Gastroesophageal sphincter (tissue), 4 donors: ENCODE measurements around the gene HYAL4. TPM values are rescaled to one million over a fixed set of nuclear protein-coding genes. Genes with fewer than 3 reads are reported as not detected.
"Not testable (repeated sequence)": the region's sequence is repeated elsewhere in the genome, so short reads cannot be mapped to it uniquely, and the experiment has no call there.

Source experiments
- ATAC-seq: fragments of 150-250 bp; one replicate; pipeline ENCODE4 v1.9.1; 2016; ENCODE audit warnings: mild to moderate bottlenecking, moderate library complexity
- H3K27ac ChIP-seq, 4 donors: fragments of 200-600 bp; sonication (generic) in 3 of 4; 1 replicate in 3 of 4; 2 replicates in 1 of 4; pipeline ENCODE4 v1.5.1; 2016 to 2019
- H3K27me3 ChIP-seq: fragments of 200-600 bp; sonication (generic); one replicate; pipeline ENCODE4 v1.5.1; 2019
- H3K36me3 ChIP-seq, 2 donors: fragments of 200-600 bp; sonication (generic); one replicate each; pipeline ENCODE4 v1.5.1; 2019; ENCODE audit warnings: control low read depth in 1 of 2
- H3K4me1 ChIP-seq, 3 donors: fragments of 200-600 bp; sonication (generic); 1 replicate in 2 of 3; 2 replicates in 1 of 3; pipeline ENCODE4 v1.5.1; 2016 to 2019; ENCODE audit warnings: control low read depth in 2 of 3
- H3K4me3 ChIP-seq, 2 donors: fragments of 200-600 bp; sonication (generic); one replicate each; pipeline ENCODE4 v1.5.1; 2019; ENCODE audit warnings: mild to moderate bottlenecking in 1 of 2, moderate library complexity in 1 of 2
- H3K9me3 ChIP-seq, 3 donors: fragments of 200-600 bp; sonication (generic); one replicate each; pipeline ENCODE4 v1.5.1; 2017 to 2019; ENCODE audit warnings: control low read depth in 2 of 3
- CTCF ChIP-seq, 4 experiments: fragments of 200-600 bp in 2 of 4; fragments of 450-650 bp in 2 of 4; sonication (generic) in 1 of 4; IDR thresholded peaks; one replicate each; pipeline ENCODE4 v1.5.1; 2017 to 2019; ENCODE audit warnings: antibody characterized with exemption in 4 of 4, mild to moderate bottlenecking in 2 of 4, moderate library complexity in 2 of 4
- EP300 ChIP-seq: sonication (generic); formaldehyde crosslinking; IDR thresholded peaks from one replicate; pipeline ENCODE4 v1.6.1; 2017; ENCODE audit warnings: antibody characterized with exemption, mild to moderate bottlenecking
- POLR2A ChIP-seq, 2 donors: fragments of 450-650 bp; IDR thresholded peaks; one replicate each; pipeline ENCODE4 v1.6.1; 2017; ENCODE audit warnings: antibody characterized with exemption in 2 of 2, mild to moderate bottlenecking in 2 of 2, moderate library complexity in 1 of 2
- POLR2AphosphoS5 ChIP-seq: sonication (generic); formaldehyde crosslinking; IDR thresholded peaks from one replicate; pipeline ENCODE4 v1.6.1; 2017; ENCODE audit warnings: antibody characterized with exemption
- WGBS, 2 donors: methylation state at CpG; one replicate each; pipeline ENCODE4 v1.1.5; 2018; ENCODE audit warnings: low coverage in 1 of 2; 5-methylcytosine and 5-hydroxymethylcytosine counted together
- total RNA-seq, 4 donors: library from RNA; depleted of rRNA; stranded (reverse); fragments of >200 nt; gene quantifications; one replicate each; pipeline ENCODE4 v1.1.0, GENCODE V29; 2016

The HYAL4 gene
- total RNA-seq, 4 donors from 2014 or later: not detected

GRCh38 chr7:123816916-123817315 lies 28.1 kb upstream of the HYAL4 start:
- no peak overlapping the region for H3K4me3 ChIP-seq
- TF ChIP-seq POLR2AphosphoS5: no peak
- no peak for TF ChIP-seq POLR2A (IDR thresholded peaks at IDR 0.05)
- no peak for TF ChIP-seq EP300
- no peak for TF ChIP-seq CTCF (IDR thresholded peaks at IDR 0.05)
- no peaks in the 10 kb centered on the region for H3K27me3 ChIP-seq
- H3K4me1 ChIP-seq: no peaks in the 10 kb centered on the region
- H3K9me3 ChIP-seq: no peaks in the 10 kb centered on the region
- no peak for ATAC-seq
- H3K27ac ChIP-seq: no peak overlapping the region
- WGBS, 2 donors: 76 to 83% methylated on average over 3 of the region's 3 CpGs
- no peaks in the 10 kb centered on the region for H3K36me3 ChIP-seq

DNA sequence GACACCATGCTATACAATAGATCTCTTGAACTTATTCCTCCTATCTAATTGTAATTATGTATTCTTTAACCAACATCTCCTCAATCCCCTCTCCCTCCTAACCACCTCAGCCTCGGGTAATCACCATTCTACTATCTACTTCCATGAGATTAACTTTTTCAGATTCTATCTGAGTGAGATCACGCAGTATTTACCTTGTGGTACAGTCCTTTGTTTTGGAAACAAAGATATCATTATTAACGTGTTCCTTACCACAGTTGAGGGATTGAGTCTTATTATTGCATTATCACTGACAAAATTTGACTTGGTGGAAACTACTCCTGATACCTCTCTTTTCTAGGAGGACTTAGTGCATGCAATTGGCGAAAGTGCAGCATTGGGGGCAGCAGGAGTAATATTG lies 26.0 kb upstream of the HYAL4 start:
- WGBS, 2 donors: 61% methylated on average over 4 of the region's 4 CpGs

DNA sequence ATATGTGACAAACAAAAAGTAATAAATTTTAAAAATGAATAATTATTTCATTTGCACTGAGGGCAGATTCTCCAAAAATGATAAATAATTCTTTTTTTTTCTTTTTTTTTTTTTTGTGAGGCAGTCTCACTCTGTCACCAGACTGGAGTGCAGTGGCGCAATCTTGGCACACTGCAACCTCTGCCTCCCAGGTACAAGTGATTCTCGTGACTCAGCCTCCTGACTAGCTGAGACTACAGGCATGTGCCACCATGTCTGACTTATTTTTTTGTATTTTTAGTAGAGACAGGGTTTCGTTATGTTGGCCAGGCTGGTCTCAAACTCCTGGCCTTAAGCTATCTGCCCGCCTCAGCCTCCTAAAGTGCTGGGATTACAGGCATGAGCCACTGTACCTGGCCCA lies 25.2 kb upstream of the HYAL4 start:
- not testable (repeated sequence) for H3K27me3 ChIP-seq, H3K36me3 ChIP-seq, ATAC-seq, H3K27ac ChIP-seq, H3K4me3 ChIP-seq, H3K4me1 ChIP-seq, H3K9me3 ChIP-seq
- 82 to 85% methylated on average over 3 of the region's 4 CpGs for WGBS, 2 donors

More for the DNA sequence above, 26.0 kb upstream of the HYAL4 start:
- H3K27ac ChIP-seq: no peak overlapping the region
- H3K27me3 ChIP-seq: no peaks in the 10 kb centered on the region
- no peaks in the 10 kb centered on the region for H3K4me1 ChIP-seq
- ATAC-seq: no peak
- TF ChIP-seq POLR2AphosphoS5: no peak
- TF ChIP-seq CTCF (IDR thresholded peaks at IDR 0.05): no peak
- no peak for TF ChIP-seq EP300
- no peak overlapping the region for H3K4me3 ChIP-seq
- H3K9me3 ChIP-seq: no peaks in the 10 kb centered on the region
- H3K36me3 ChIP-seq: no peaks in the 10 kb centered on the region

GRCh38 chr7:123820864-123821263 lies 24.1 kb upstream of the HYAL4 start:
- H3K4me1 ChIP-seq: no peaks in the 10 kb centered on the region
- no peaks in the 10 kb centered on the region for H3K9me3 ChIP-seq
- no peak overlapping the region for H3K27ac ChIP-seq
- H3K4me3 ChIP-seq: no peak overlapping the region
- H3K36me3 ChIP-seq: no peaks in the 10 kb centered on the region
- TF ChIP-seq POLR2A (IDR thresholded peaks at IDR 0.05): no peak
- no peak for TF ChIP-seq CTCF (IDR thresholded peaks at IDR 0.05)
- TF ChIP-seq POLR2AphosphoS5: no peak
- no peak for TF ChIP-seq EP300
- 62 to 92% methylated on average over 2 of the region's 2 CpGs for WGBS, 2 donors
- no peak for ATAC-seq
- no peaks in the 10 kb centered on the region for H3K27me3 ChIP-seq

- H3K9me3 ChIP-seq: no peaks in the 10 kb centered on the region
- TF ChIP-seq POLR2A (IDR thresholded peaks at IDR 0.05): no peak
- no peak for TF ChIP-seq CTCF (IDR thresholded peaks at IDR 0.05)
- no peak for TF ChIP-seq EP300
- no peak for TF ChIP-seq POLR2AphosphoS5
- ATAC-seq: no peak
- 92 to 100% methylated on average over 1 of the region's 1 CpG for WGBS, 2 donors
- H3K4me3 ChIP-seq: no peak overlapping the region
- no peaks in the 10 kb centered on the region for H3K36me3 ChIP-seq
- H3K27me3 ChIP-seq: no peaks in the 10 kb centered on the region
- H3K4me1 ChIP-seq: no peaks in the 10 kb centered on the region
- no peak overlapping the region for H3K27ac ChIP-seq
Measured at GRCh38 chr7:123821320-123821719, 23.6 kb upstream of the HYAL4 start.
